A549 treated with CpdA at 1 μM for 4 hours (cell line): ENCODE results near the gene ALS2. TPM values are rescaled to one million over a fixed set of nuclear protein-coding genes. Genes with fewer than 3 reads are reported as not detected.

Experiments used
- total RNA-seq: library from RNA; stranded (reverse); fragments of 200-300 nt; extraction: Qiagen RNA extraction; gene quantifications from 5 replicates; pipeline ENCODE4 v1.2.3, GENCODE V29; 2022; ENCODE audit warnings: low read depth

The ALS2 gene
- 9.3 to 14.0 TPM (median 11.6 TPM) in 5 replicates for total RNA-seq

DNA sequence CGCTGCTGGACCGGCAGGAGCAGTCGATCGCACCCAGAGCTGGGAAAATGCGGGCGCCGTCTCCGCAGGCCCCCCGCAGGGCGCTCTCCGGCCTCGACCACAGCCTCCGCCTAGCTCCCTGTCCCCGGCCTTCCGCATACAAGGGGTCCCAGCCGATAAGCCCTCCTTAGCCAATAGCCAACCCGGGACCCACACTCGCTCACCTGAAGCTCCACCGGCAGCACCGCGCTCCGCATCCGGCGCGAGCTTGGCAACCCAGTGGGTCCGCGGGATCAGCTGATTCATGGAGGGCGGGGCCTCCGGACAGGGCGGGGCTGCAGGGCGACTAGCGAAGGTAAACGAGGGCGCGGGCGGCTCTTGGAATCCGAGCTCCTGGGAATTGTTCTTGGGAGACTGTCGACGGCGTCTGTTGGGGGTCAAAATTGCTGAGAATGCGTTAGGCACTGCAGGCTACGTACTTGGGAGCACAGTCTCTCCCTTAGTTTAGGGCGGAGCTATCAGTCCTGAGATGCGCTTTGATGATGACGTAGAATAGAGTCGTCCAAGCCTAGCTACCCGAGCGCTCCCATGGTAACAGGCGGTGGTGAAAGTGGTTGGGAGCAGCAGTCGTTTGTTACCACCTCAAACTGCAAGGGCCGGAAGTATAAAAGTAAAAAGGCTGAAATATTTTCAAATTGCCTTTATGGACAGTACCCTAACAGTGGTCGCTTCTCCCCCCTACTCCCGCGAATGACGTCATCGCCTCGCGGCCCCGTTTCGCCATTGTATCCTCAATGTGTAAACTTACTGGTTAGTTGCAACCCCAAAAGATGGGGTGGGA, at the start of gene ALS2:
ALS2 (minus strand) TSS at position 260 of the 820 bp plus-strand sequence. CDS start 12,048 bp downstream, outside the sequence.

DNA sequence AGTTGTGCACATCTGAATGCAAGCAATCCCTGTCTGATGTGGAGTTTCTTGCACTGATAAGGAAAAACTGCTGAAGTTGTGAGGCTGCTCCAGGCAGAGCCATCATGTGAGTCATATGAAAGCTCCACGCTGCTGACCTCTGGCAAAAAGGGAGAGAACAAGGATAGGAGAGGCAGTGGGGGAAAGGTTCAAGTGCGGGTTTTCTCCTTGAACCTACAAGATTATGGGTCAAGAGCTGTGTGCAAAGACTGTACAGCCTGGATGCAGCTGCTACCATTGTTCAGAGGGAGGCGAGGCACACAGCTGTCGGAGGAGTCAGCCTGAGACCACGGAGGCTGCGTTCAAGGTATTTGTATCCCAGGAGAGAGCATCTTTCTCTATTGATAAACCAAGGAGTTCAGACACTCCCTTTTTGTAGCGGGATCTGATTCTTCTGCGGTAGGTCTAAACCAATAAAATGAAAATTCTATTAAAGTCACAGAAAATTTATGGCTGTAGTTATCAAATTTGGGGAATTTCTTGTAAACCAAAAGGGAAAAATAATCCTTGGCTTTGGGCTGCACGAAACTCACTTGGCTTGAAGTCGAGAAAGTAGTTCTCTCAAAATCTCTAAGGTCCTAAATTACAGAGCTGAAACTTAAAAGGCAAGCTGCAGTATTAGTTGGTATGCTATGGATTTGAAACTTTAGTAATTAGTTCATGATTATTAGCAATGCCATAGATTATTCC, 25.9 kb upstream of the ALS2 start, which contains the start of gene CDK15:
CDK15 (plus strand) TSS at position 96 of the 729 bp plus-strand sequence; CDS start at position 224, 128 bp downstream.

DNA sequence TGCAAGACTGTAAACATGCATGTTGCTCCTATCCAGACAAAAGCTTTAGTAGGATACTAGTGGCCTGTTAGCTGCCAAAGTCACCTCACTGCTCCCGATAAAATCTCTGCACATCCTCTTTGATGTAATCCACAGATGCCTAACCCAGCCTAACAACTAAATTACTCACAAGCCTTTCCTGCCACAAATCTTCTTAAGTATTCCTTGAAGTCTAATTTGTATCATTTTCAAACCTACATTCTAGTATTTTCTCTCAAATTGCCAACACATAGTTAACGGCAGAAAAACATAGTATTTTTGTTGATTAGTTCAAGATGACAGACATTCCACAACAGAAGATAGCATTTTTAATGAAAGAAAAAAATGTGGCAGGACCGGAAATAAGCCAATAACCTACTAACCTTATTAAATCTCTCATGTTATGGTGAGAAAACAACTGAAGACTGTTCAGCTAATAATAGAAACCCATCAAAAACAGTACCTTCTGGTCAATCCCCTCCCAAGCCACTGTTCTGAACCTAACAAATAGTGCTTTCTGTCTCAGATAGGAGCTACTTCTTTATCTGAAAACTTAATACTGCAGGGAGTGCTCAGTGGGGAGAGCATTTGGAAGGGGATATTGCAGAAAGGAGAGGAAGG, 82.0 kb downstream of the ALS2 start, which contains the start of gene MPP4:
MPP4 (minus strand) TSS at position 57 of the 639 bp plus-strand sequence. CDS start 4,690 bp downstream, outside the sequence.

Other genes with a start within 250 kb of the ALS2 start
- gene TMEM237, start 137.4 kb downstream of the ALS2 start, total RNA-seq = 15.9 to 23.8 TPM (median 18.6 TPM) in 5 replicates
- gene MPP4, start 82.3 kb downstream of the ALS2 start, total RNA-seq = 0.07 to 0.18 TPM (median 0.14 TPM) in 5 replicates
- not detected in 5 replicates for gene CDK15, start 25.6 kb upstream of the ALS2 start, total RNA-seq